D721Med (cell line): ENCODE data around the gene PPP1R12C.

Source experiments
- DNase-seq: peaks from one replicate; pipeline ENCODE4 v3.0.0; 2011; ENCODE audit warnings: low spot score; ENCODE audit not compliant: insufficient read length
- FAIRE-seq: peaks from 2 replicates; lab custom pipeline; 2011; peaks lifted over from hg19 to GRCh38; lab: Jason Lieb, UNC
- CTCF ChIP-seq: IDR thresholded peaks from 2 replicates; pipeline ENCODE4 v1.5.1; 2012; ENCODE audit warnings: mild to moderate bottlenecking, control low read depth; ENCODE audit not compliant: insufficient read depth; ENCODE audit errors: missing control alignments

PPP1R12C gene

GRCh38 chr19:55137915-55138314 is 20.5 kb upstream of the PPP1R12C start:
- DNase-seq, result no peak
- TF ChIP-seq CTCF, result no peak
- no peak for FAIRE-seq

- DNase-seq, result no peak
- FAIRE-seq, result no peak
- TF ChIP-seq CTCF, result no peak
These were observed 19.1 kb upstream of the PPP1R12C start for GRCh38 chr19:55136399-55137102.

- no peak for DNase-seq
- TF ChIP-seq CTCF, result no peak
- no peak for FAIRE-seq
These were observed 17.3 kb upstream of the PPP1R12C start for GRCh38 chr19:55134736-55135135.

- DNase-seq (no peak), FAIRE-seq (no peak)
- TF ChIP-seq CTCF, result no peak
These were observed 16.4 kb upstream of the PPP1R12C start for GRCh38 chr19:55133639-55134444.

- no peak for DNase-seq
- no peak for FAIRE-seq
- TF ChIP-seq CTCF, result peak; percentile 22
These were observed 15.2 kb upstream of the PPP1R12C start for GRCh38 chr19:55132453-55133129.

GRCh38 chr19:55131421-55131820 is 14.0 kb upstream of the PPP1R12C start:
- TF ChIP-seq CTCF, result no peak
- DNase-seq, result no peak
- no peak for FAIRE-seq
